Activated CD4-positive, alpha-beta T cell treated with anti-CD3 and anti-CD28 coated beads, Interleukin-2, amount 50 U/mL, for 24 hours (primary cell): ENCODE data around the gene EXT2.

Experiments
- DNase-seq, 2 donors: peaks; one replicate each; pipeline ENCODE4 v3.0.0-alpha.2; 2020; ENCODE audit warnings: low read depth in 1 of 2, low spot score in 1 of 2

The EXT2 gene

DNA sequence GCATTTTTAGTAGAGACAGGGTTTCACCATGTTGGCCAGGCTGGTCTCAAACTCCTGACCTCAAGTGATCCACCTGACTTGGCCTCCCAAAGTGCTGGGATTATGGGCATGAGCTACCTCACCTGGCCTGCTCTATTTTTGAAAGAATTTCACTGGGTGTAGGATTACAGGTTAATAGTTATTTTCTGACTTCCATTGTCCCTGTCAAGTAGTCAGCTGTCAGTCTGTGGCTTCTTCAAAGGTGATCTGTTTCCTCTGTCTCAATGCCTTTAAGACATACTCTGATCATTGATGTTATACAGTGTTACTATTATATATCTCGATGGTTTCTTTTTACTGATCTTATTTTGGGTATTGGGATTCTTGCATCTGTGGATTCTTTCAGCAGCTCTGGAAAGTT is 10.1 kb upstream of the EXT2 start:
- no peak for DNase-seq

DNA sequence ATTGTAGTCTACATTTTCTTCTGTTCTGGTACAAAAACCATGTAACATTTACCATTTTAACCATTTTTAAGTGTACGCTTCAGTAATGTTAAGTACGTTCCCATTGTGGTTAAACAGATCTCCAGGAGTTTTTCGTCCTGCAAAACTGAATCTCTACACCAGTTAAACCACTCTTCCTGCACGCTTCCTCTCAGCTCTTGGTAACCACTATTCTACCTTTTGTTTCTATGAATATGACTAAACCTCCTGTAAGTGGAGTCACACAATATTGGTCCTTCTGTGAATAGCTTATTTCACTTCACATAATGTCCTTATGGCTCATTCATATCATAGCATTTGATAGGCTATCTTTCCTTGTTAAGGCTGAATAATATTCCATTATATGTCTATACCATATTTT is 7.1 kb upstream of the EXT2 start:
- no peak for DNase-seq

DNA sequence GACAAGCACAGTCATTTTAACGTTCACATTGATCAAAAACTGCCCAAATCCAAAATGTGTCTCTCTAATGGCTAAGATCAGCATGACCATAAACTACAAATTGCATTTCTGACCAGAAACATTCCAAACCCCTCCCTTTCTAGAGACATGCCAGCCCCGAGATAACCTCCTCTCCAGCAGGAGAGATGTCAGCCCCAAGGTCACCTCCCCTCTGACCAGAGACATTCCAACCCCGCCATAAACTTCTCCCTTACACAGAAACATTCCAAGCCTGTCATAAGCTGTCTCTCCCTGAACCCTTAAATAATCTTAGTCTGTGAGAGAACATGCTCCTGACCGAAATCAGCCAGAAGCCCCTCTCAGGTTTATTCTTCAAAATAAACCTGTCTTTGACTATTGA is 6.6 kb upstream of the EXT2 start:
- DNase-seq, result no peak

DNA sequence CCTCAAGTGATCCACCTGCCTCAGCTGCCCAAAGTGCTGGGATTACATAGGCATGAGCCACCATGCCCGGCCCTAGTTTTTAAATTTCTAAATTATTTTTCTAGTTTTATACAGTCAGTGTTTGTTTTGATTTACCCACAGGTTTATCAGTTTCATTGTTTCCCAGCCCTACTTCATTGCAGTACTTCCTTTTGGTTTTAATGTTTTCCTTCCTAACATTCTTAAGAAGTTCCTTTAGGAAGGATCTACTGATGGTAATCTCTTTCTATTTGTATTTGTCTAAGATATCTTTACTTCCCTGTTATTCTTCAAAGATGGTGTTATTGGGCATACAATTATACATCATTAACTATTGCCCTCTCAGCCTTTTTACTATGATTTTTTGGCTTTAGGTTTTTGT is 4.9 kb upstream of the EXT2 start:
- DNase-seq, result no peak

DNA sequence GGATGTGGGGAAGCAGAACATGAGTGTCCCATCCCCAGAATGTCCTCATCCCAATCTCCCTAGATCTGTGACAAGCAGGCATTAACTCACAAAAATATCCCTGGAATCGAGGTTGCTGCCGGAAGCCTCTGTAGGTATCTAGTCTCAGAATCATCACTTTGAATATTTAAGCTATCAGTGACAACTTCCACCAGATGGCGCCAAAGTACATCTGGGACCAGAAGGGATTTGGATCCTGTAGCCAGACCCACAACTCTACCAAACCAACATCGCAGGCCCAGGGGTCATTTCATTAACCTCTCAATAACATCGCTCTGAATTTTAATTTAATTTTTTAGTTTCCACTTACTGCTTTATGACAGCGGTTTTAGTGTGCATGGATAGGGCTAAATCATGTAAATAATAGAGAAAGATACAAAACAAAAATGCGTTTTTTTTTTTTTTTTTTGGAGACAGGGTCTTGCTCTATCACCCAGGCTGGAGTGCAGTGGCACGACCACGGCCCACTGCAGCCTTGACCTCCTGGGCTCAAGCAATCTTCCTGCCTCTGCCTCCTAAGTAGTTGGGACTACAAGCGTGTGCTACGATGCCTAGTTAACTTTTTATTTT is 1.1 kb upstream of the EXT2 start:
- peak; percentile 50 to 82 for DNase-seq

DNA sequence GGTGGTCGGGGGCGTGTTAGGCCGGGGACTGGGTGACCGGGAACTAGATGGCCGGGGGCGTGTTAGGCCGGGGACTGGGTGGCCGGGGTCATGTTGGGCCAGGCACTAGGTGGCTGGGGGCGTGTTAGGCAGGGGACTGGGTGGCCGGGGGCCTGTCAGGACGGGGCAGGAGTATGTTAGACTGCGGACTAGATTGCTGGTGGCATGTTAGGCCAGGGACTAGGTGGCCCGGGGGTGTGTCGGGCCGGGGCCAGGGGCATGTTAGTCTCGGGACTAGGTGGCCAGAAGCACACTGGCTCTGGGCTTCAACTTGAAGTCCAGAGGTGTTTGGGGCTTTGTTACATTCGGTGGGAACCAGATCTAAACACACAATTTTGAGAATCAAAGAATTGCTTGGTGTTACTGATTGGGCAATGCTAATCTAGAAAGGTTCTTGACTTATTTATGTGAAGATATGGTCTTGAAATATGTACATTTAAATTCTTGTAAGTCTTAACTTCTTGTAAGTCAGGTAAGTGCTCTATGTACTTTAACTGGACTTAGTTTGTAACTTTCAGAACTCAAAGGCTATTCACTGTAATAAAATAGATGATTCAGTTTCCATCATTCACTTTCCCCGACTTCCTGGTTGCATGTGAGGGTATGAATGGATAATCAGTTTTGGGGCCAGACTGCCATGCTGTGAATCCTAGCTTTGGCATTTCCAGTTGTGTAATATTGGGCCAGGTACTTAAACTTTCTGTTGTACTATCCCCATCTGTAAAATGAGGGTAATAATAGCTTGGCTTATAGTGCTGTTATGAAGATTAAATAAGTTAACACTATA is 1.1 kb downstream of the EXT2 start:
- DNase-seq, result no peak

DNA sequence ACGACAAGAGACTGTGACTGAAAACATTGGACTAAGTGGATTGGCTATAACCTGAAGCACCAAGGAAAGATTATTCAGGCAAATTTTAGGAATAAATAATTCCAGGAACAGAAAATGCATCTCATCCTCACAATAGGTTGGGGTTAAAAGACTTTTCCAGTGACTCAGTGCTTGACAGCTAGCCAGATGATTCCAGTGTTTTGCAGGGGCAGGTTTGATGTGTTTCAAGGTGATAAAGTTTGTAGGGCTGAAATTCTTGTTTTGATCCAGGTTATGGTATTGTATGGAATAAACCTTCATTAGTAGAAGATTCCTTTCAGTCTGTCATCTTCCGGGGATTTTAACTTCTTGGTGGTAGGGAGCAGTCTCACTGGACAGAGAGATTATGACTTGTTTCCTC is 2.3 kb downstream of the EXT2 start:
- no peak for DNase-seq

DNA sequence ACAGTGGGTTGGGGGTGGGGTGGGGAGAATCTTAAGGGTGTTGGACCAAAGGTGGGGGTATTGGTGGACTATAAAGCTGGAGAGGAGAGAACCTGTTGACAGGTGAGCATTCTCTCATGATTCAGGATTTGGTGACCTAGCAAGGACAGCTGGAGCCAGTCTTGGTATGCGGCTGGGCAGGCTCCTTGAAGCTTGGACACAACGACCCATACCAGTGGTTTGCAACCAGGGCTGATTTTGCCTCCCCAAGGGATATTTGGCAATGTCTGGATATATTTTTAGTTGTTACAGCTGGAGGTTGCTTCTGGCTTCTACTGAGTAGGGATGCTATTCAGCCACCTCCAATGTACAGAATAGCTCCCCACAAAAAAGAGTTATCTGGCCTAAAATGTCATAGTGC is 5.6 kb downstream of the EXT2 start:
- no peak for DNase-seq

DNA sequence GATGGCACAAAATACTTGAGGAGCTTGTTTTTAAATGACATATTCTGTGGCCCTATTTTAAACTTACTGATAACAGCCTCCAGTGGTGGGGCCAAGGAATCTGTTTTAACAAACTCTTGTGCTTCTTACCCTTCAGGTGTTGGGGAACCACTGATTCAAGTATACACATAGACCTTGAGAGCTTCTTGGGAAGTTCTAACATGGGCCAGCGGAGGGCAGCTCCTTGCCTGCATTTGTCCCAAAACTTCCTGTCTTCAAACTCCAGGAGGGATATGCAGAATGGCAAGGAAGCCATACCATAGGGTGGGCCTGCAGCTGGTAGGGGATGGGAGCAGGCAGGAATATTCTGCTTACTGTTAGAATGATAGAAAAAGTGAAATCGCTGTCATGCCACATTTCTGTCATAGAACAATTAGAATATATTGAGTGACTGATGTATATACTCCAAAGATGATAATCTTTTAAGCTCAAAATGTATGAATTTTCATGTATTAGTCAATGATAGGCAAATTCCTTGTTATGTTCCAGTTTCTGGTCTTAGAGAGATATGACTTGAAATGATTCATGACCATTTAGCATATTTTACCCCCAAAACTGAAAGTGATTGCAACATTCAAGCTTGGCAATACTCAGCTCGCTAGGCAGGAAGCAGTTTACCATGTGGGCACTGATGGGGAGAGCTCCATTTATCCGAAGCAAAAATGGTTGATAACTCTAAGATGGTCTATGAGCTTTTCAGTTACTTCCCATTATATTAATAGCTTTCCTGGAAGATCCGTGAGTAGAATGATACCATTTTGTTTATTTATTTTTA is 9.2 kb downstream of the EXT2 start:
- no peak for DNase-seq

DNA sequence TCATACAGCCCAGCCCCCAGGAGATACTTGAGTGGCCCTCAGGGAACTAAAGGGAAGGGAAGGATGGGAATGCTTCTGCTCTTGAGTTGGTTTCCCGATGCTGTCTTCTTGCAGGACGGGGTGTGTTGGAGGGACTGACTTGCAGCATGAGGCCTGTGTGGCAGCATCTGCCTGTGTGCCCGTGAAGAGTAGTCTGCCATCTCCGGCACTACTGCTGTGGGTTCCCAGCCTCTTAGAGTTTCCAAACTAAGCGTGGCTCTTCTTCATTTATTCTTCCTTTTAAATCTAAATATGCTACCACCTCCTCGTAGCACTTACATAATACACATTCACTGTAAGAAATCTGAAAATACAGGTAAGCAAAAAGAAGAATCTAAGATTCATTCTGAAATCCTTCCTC is 12.8 kb downstream of the EXT2 start:
- DNase-seq, result no peak

DNA sequence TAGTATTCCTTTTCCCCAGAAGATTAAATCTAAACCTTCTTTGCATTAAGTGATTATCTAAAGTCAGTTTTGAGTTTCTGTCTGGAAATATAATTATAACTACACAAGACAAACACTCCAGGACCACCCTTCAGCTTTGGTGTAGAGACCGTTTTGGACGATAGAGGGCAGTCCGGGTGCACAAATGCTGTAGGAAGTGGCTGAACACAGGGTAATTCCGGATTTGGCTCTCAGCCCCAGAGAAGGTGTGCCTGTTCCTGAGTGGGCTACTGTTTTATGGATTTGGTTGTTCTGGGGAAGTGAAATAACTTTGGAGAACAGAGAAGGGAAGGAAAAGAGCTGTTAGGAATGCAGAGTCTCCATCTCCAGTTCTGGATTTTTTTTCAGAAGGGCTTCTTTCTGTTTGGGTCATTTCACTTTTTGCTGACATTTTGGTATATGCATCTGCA is 14.8 kb downstream of the EXT2 start:
- peak in 1 of 2 donors; percentile 41 for DNase-seq

DNA sequence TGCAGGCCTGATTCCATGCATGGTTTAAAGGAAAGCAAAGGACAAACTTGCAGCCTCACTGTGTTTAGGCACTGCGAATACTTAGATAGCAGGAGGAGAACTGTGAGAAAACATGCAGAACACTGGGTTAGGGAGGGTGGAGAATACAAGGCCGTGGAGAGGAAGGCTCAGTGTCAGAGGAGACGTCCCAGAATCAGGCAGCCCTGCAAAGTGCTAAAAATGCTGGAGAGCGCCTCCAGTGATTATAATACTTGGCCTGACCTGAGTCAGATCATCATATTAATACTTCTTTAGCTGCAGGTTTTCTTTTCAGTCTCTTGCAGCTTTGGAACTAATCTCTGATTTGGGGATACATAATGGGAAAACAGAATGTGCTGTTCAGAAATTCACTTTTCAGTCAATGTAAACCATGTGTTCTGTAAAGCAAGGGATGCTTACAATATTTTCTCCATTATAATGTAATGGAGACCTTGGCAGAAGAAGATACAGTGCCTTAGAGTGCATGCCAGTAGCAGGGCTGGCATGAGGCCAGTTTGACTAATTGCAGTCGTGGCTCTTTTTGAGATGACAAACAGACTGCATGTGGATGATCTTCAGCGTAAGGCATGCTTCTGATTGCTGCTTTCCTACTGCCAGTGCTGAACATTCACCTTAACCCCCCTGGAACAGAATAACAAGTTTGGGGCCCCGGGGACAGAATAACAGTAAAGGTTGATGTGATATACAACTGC is 16.8 kb downstream of the EXT2 start:
- DNase-seq, result no peak

DNA sequence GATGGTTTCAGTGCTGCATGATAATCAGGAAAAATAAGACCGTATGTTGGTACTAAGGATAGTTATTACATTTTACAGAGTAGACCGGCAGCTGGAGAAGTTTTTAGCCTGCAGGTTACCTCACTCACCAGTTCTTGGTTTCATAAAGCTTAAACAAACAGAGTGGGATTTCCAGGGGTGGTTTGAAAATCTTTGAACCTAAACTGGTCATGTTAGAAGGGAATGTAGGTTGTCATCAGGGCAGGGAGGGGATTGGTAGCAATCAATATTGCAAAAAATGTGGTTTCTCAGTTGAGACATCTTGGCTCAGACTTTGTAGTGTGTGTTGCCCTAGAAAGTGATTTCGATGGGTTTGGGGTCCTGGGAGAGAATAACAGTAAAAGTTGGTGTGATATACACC is 17.5 kb downstream of the EXT2 start:
- DNase-seq, result no peak

DNA sequence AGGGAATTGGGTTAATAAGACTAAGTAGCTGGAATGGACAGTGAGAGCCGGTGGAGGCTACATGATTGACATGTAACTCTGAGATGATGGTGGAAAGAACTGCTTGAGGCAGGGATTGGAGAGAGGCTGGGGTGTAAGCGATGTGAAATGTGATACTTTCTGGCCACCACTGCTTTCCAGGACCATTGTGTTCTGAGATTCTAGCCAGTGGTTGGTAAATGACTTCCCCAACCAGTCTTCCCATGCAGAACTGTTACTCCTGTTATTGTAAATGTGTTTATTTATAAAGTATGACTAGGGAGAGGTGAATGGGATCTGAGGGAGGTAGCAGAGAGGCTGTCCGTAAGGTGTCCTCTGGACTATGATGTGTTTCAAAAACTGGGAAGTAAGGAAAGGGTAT is 18.1 kb downstream of the EXT2 start:
- no peak for DNase-seq

DNA sequence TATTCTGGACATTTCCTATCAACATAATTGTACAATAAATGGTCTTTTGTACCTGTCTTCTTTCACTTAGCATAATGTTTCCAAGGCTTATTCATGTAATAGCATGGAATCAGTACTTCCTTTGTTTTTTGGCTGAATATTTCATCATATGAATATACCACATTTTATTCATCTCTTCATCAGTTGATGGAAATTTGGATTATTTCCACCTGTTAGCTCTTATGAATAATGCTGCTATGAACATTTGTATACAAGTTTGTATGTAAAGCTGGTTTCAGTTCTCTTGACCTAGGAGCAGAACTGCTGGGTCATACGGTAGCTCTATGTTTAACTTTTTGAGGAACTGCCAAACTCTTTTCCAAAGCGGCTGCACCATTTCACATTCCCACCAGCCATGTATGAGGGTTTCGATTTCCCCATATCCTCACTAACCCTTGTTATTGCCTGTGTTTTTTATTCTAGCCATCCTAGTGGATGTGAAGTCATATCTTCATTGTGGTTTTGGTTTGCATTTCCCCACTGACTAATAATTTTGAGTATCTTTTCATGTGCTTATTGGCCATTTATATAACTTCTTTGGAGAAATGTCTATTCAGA is 20.9 kb downstream of the EXT2 start:
- DNase-seq, result no peak

DNA sequence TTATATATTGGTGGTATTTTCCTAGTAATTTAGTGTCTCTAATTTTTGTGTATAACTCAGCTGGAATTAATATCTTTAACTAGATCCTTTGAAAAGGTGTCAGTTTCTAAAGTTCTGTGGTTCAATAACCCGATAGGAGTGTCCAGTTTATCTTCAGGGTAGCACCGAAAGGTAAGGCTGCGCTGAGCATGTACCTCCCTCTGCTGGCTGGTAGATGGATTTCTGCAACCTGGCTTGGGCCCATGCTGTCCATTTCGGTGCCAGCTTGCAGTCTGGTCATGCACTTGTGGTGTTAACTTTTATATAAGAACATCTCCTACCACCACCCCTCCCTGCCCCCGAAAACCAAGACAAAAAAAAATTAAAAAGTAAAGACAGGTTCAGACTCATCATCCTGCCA is 24.7 kb downstream of the EXT2 start:
- DNase-seq, result no peak

DNA sequence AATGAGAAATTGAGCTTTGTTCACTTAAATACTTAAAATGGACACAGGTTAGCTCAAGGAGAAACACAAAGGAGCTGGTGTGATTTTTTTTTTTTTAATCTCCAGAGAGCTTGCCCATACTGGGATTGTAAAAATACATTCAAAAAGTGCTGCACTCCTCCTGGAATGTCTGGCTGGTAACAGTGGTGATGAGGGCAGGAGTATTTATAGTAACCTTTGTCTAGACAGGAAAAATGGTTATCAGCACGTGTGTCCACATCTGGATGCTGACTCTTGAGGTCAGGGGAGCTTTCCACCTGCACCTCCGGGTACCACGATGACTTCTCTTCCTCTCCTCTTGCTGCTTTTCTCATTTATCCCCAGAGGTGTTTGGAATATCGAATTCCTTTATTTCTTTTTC is 30.1 kb downstream of the EXT2 start:
- no peak for DNase-seq

DNA sequence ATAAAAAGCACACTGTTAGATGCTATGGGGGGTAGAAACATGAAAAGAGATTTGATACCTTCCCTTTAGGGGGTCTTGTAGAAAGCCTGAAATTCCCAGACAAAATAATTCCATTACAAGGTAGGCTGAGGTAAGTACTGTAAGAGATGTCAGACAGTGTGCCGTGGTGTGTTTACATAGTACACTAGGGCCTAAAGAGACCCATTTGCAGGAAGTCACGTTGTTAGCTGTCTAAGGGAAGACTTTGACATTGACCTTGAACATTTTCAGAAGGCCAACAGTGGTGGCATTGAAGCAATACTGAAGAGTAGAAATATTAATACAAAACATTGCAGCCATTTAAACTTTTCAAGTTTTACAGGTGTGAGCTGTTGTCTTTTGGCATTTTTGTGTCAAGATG is 30.8 kb downstream of the EXT2 start:
- no peak for DNase-seq

DNA sequence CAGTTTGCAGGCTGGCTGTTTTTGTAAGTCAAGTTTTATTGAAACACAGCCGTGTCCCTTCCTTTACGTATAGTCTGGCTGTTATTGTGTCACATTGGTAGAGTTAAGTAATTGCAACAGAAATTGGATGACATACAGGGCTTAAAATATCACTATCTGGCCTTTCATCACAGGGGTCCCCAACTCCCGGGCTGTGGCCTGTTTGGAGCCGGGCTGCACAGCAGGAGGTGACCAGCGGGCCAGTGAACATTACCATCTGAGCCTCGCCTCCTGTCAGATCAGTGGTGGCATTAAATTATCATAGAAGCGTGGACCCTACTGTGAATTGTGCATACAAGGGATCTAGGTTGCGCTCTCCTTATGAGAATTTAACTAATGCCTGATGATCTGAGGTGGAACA is 31.7 kb downstream of the EXT2 start:
- no peak for DNase-seq

DNA sequence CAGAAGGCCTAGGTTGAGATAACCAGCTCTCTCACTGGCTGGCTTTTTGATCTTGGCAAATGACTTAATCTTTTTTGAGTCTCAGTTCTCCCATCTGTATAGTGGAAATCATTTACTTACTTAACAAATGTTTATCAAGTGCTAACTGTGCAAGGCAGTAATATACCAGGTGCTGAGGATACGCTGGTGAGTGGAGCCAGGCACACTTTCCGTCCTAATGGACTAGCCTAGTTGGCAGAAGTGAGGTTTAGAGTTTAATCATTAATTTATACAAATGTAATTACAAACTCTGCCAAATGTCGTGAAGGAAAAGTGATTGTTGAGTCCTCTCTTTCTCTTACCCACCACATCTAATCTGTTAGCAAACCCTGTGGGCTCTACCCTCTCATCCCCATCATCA is 33.3 kb downstream of the EXT2 start:
- DNase-seq, result no peak

DNA sequence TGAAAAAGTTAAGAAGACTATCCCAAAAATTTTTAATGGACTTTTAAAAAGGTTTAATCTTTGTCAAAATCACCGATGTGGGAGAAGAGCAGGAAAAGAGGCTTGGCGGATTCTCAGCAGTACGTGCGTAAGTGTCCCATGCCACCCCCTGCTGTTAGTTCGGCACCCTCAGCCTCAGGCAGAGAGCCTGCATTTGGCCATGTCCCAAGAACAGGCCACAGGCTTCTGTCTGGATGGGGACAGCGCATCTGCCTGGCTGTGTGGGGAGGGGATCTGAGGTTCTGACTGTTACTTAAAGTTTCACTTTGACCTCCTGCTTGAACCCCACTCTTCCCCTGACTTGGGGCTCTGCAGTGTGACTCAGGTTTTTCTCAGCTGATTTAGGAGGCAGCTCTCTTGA is 35.3 kb downstream of the EXT2 start:
- DNase-seq, result no peak
